GM12865 (cell line): ENCODE results near the gene HVCN1.

ENCODE experiments used
- DNase-seq: peaks from one replicate; pipeline ENCODE4 v3.0.0; 2010; ENCODE audit warnings: low read depth
- H3K4me3 ChIP-seq: 2 replicates; pipeline ENCODE4 v1.5.1; 2011; ENCODE audit warnings: mild to moderate bottlenecking, low read depth, low read length, control low read depth
- CTCF ChIP-seq: IDR thresholded peaks from 2 replicates; pipeline ENCODE4 v1.5.1; 2011; ENCODE audit warnings: low read length, control low read depth, low read depth, inconsistent platforms; ENCODE audit not compliant: insufficient read depth; ENCODE audit errors: missing control alignments

The HVCN1 gene

DNA sequence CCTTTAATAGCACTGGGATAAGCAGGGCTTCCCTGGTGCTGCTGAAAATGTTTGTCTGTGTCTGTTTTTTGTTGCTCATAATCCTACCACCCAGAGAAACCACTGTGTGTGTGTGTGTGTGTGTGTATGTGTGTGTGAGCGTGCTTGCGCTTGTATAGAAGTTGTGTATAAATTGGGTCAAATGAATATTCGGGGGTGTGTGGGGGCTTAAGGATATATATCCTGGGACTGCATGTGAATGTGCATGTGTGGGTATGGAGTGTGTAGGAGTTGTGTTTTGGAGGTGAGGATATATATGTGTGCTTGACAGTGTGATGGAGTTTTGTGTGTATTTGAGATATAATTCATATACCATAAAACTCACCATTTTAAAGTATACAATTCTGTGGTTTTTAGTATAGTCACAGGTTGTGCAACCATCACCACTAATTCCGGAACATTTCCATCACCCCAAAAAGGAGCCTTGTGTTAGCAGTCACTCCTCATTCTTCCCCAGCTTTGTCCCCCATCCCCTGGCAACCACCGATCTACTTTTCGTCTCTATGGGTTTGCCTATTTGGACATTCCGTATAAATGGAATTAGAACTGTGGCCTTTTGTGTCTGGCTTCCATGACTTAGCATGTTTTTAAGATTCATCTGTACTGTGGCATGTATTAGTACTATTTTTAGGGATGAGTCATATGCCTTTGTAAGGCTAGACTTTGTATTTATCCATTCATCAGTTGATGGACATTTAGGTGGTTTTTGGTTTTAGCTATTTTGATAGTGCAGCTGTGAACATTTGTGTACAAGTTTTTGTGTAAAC lies 49.4 kb downstream of the HVCN1 start:
- no peak overlapping the region for H3K4me3 ChIP-seq
- DNase-seq: peak; percentile 29
- TF ChIP-seq CTCF: no peak

- H3K4me3 ChIP-seq: no peak overlapping the region
- no peak for DNase-seq
- no peak for TF ChIP-seq CTCF
Measured at GRCh38 chr12:110638796-110639195, 50.1 kb downstream of the HVCN1 start.

GRCh38 chr12:110637869-110638441 lies 51.0 kb downstream of the HVCN1 start:
- no peak for DNase-seq
- no peak overlapping the region for H3K4me3 ChIP-seq
- no peak for TF ChIP-seq CTCF

GRCh38 chr12:110636516-110636915 lies 52.4 kb downstream of the HVCN1 start:
- TF ChIP-seq CTCF: no peak
- peak; percentile 71 for DNase-seq
- no peak overlapping the region for H3K4me3 ChIP-seq

DNA sequence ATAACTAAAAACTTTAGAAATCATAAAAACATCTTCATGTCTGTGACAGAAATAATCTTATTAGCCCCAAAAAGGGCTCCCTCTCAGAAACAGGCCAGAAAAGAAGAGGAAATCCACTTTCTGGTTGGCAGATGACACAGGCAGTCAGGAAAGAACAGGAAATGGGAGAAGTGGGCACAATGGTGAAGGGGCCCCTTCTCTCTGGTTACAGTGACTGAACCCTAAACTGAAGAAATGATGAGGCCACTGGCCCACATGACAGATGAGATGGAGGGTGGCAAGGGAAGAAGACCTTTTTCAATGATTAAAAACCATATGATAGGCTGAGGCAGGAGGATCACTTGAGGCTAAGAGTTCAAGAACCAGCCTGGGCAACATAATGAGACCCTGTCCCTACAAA lies 53.9 kb downstream of the HVCN1 start:
- H3K4me3 ChIP-seq: no peak overlapping the region
- no peak for TF ChIP-seq CTCF
- DNase-seq: no peak

GRCh38 chr12:110627500-110628195 lies 61.3 kb downstream of the HVCN1 start:
- no peak for TF ChIP-seq CTCF
- H3K4me3 ChIP-seq: no peak overlapping the region; the same call in 1 of the 2 replicates
- no peak for DNase-seq
